Osteocyte (in vitro differentiated cells): ENCODE results near the gene RSPRY1. TPM values are rescaled to one million over a fixed set of nuclear protein-coding genes. Genes with fewer than 3 reads are reported as not detected.
A peak's percentile ranks its signal among the peaks of the same experiment; 100 is the strongest.

Experiments used
- DNase-seq: peaks from one replicate; pipeline ENCODE4 v3.0.0; 2021; ENCODE audit warnings: mixed read lengths; ENCODE audit not compliant: unreplicated experiment; ENCODE audit errors: extremely low spot score
- H3K27ac Mint-ChIP-seq: one replicate; pipeline ENCODE4 v1.8.0; 2021; ENCODE audit warnings: mild to moderate bottlenecking, mixed read lengths; ENCODE audit not compliant: unreplicated experiment
- H3K27me3 Mint-ChIP-seq: one replicate; pipeline ENCODE4 v1.8.0; 2021; ENCODE audit warnings: mixed read lengths; ENCODE audit not compliant: unreplicated experiment
- H3K36me3 Mint-ChIP-seq: one replicate; pipeline ENCODE4 v1.8.0; 2021; ENCODE audit warnings: mixed read lengths; ENCODE audit not compliant: unreplicated experiment
- H3K4me1 Mint-ChIP-seq: one replicate; pipeline ENCODE4 v1.8.0; 2021; ENCODE audit warnings: mixed read lengths; ENCODE audit not compliant: unreplicated experiment
- H3K4me3 Mint-ChIP-seq: one replicate; pipeline ENCODE4 v1.8.0; 2021; ENCODE audit warnings: mild to moderate bottlenecking, moderate library complexity, mixed read lengths; ENCODE audit not compliant: unreplicated experiment
- H3K9me3 Mint-ChIP-seq: one replicate; pipeline ENCODE4 v1.8.0; 2021; ENCODE audit warnings: mixed read lengths; ENCODE audit not compliant: unreplicated experiment
- total RNA-seq: library from RNA; stranded (reverse); gene quantifications from 2 replicates; pipeline ENCODE4 v1.2.1, GENCODE V29; 2021
- TF ChIP-seq, protein P1 (sequence below): fragments of 200-600 bp; sonication (generic); IDR thresholded peaks from 2 replicates; pipeline ENCODE4 v1.5.0; 2021; ENCODE audit warnings: antibody characterized with exemption, mild to moderate bottlenecking, moderate library complexity

Gene RSPRY1
- total RNA-seq, 1 donor from 2014 or later, result 49.3 TPM

DNA sequence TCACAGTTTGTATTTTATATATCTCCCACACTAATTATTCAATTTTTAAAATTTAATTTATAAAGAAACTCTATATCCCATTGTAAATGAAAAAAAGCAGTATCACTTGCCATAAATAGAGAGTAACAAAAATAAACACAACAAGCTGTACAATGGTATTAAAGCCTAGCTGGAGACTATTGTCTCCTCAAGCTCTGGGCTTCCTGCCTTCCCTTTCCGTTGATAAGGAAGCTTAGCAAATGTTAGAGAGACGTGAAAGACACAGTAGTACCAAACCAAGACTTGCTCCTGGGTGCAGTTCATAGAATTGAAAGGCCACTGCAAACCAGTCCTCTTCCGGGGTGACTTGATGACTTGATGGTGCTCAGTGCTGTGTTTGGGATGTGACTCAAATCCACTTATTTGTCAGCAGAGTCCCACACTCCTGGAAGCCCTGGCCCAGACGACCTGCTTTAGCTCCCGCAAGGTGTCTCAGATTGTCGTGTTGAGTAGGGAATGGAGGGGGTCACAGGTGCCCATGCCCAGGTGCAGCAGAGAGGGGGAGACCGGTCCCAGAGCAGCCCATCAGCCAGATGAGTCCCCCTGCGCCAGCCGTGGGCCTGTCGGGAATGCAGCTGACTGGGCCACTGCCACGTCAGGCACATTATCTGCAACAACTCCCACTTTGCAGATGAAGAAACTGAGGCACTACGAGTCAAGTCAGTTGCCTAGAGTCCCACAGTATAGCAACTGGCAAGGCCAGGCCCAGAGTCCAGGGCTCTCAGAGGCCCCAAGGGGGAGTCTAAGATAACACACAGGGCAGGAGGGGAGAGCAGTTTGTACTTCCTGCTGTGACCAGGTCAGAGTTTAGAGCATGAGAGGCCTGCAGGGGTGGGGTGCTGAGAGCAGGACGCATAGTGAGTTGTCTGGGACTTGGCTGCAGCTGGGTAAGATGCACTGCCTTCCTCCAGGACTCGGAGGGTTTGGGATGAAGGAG lies 40.8 kb upstream of the RSPRY1 start:
- H3K27me3 Mint-ChIP-seq, result no peaks in the 10 kb centered on the region
- H3K27ac Mint-ChIP-seq, result no peak overlapping the region
- H3K9me3 Mint-ChIP-seq, result no peaks in the 10 kb centered on the region
- H3K4me3 Mint-ChIP-seq, result no peak overlapping the region
- peaks cover 33% of the 10 kb centered on the region for H3K4me1 Mint-ChIP-seq
- DNase-seq, result no peak
- TF ChIP-seq, protein P1, sequence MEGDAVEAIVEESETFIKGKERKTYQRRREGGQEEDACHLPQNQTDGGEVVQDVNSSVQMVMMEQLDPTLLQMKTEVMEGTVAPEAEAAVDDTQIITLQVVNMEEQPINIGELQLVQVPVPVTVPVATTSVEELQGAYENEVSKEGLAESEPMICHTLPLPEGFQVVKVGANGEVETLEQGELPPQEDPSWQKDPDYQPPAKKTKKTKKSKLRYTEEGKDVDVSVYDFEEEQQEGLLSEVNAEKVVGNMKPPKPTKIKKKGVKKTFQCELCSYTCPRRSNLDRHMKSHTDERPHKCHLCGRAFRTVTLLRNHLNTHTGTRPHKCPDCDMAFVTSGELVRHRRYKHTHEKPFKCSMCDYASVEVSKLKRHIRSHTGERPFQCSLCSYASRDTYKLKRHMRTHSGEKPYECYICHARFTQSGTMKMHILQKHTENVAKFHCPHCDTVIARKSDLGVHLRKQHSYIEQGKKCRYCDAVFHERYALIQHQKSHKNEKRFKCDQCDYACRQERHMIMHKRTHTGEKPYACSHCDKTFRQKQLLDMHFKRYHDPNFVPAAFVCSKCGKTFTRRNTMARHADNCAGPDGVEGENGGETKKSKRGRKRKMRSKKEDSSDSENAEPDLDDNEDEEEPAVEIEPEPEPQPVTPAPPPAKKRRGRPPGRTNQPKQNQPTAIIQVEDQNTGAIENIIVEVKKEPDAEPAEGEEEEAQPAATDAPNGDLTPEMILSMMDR, result no peak
- H3K36me3 Mint-ChIP-seq, result peaks cover 3% of the 10 kb centered on the region

DNA sequence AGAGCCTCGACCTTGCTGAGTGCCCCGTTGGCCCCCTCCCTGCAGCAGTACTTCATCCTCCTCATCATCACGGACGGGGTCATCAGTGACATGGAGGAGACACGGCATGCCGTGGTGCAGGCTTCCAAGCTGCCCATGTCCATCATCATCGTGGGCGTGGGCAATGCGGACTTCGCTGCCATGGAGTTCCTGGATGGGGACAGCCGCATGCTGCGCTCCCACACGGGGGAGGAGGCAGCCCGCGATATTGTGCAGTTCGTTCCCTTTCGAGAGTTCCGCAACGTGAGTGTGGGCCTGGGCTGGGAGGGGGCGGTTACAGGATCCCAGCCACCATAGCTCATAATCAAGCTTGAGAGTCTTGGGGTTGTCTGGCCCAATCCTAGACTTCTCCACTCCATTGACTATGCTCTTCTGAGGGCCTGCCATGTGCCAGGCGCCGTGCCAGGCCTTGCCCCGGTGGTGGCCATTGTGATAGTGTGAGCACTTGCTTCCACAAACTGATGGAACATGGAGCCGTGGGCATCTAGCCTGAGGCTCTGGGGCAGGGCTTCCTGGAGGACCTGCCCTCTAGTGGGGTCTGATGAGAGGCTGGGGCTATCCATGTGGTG lies 40.0 kb upstream of the RSPRY1 start:
- Mint-ChIP-seq H3K36me3 (peaks cover 3% of the 10 kb centered on the region), H3K9me3 (no peaks in the 10 kb centered on the region), H3K27ac (no peak overlapping the region), H3K4me1 (peaks cover 32% of the 10 kb centered on the region), H3K4me3 (no peak overlapping the region), H3K27me3 (no peaks in the 10 kb centered on the region)
- DNase-seq, result no peak
- TF ChIP-seq, protein P1, result no peak

DNA sequence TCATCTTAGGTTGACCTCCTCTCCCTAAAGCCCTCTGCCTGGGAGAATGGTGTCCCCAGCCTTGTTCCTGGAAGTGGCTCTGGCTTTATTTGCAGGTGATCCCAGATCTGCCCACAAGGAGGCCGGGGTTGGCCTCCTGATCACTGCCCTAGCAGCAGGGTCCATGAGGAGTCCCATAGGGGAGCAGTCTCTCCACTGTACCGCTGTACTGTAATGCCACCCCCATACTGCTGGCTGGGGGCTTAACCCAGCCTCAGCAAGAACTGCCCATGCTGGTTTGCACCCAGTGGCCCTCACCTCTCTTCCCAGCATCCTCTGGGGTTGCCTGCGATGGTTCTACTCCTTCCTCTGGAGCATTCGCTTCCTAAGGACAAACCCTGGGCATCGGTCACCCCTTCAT lies 39.4 kb upstream of the RSPRY1 start:
- no peaks in the 10 kb centered on the region for H3K9me3 Mint-ChIP-seq
- H3K4me1 Mint-ChIP-seq, result peaks cover 32% of the 10 kb centered on the region
- H3K27me3 Mint-ChIP-seq, result no peaks in the 10 kb centered on the region
- no peak overlapping the region for H3K27ac Mint-ChIP-seq
- TF ChIP-seq, protein P1, result peak; percentile 24
- no peak overlapping the region for H3K4me3 Mint-ChIP-seq
- DNase-seq, result no peak
- peaks cover 3% of the 10 kb centered on the region for H3K36me3 Mint-ChIP-seq

DNA sequence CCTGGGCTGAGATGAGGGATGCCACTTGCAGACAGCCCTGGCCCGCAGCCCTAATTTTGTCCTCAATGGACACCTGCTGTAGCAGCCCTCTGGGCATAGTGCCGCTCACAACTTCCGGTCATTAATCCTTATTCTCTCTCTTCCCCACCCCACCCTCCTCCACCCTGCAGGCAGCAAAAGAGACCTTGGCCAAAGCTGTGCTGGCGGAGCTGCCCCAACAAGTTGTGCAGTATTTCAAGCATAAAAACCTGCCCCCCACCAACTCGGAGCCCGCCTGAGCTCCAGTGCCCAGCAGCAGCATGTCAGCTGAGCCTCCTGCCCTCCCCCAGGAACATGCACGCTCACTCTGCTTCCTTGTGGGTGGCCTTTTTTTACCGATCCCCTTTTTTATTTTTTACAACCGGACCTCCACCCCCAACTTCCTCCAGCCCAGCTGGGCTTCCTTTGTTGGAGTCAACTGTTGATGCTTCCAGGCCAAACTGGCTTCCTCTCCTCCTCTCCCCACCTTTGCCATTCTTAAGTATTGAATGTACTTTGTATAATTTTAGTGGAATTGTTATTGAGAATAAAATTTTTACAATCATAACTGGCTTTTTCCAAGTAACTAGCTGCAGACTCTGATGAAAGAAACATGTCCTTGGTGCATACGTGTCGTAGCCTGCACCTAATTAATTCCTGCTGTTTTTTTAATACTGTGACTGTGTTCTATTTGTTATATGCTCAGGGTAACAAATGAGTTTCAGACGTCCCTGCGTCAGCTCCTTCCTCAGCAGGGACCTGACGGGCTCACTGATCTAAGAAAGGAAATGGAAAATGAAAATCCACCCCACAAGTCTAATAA lies 38.5 kb upstream of the RSPRY1 start:
- H3K27ac Mint-ChIP-seq, result peak overlapping the region; percentile 27

More for the DNA sequence above, 38.5 kb upstream of the RSPRY1 start:
- Mint-ChIP-seq H3K4me3 (no peak overlapping the region), H3K4me1 (peaks cover 27% of the 10 kb centered on the region), H3K36me3 (peaks cover 11% of the 10 kb centered on the region), H3K27me3 (no peaks in the 10 kb centered on the region), H3K9me3 (no peaks in the 10 kb centered on the region)
- DNase-seq, result no peak
- TF ChIP-seq, protein P1, result no peak
